ENCODE measurements around the gene PTPRT.

The PTPRT gene

GRCh38 chr20:42775866-42776265, 413.8 kb downstream of the PTPRT start:
- DNase-seq = no peak

- no peak for DNase-seq
Observed at GRCh38 chr20:42775037-42775436, 414.7 kb downstream of the PTPRT start.

DNA sequence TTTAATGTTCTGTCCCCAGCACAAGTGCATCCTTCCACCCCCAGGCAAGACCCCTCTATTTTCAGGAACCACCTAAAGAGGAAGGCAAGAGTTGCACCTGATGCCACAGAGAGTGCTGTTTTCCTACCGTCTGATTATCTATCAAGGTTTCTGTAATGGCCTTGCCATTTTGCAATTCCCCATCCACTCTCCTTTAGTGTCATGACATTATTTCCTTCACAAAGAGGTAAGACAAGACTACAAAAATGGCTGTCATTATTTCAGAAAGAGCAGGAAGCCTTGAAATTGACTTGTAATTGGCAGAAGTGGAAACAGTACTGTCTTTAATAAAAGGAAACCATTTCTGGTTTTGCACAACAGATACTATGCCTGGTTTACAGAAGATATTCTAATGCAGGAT, 426.7 kb downstream of the PTPRT start:
- DNase-seq = no peak

DNA sequence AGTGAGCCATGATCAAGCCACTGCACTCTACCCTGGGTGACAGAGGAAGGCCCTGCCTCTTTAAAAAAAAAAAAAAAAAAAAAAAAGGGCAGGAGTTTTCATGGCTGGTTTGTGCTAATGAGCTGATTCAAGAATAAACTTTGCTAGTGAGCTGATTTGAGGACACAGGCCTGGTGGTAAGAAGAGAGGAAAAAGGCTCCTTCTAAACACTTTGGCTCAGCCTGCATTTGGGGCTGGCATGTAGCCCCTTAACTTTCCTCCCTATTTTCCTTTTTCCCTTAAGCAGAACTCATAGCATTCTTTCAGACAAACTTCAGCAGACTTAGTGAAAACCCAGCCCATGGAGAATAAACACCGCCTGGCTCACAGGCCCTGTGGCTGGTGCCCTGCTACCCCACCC, 432.7 kb downstream of the PTPRT start:
- no peak for DNase-seq

DNA sequence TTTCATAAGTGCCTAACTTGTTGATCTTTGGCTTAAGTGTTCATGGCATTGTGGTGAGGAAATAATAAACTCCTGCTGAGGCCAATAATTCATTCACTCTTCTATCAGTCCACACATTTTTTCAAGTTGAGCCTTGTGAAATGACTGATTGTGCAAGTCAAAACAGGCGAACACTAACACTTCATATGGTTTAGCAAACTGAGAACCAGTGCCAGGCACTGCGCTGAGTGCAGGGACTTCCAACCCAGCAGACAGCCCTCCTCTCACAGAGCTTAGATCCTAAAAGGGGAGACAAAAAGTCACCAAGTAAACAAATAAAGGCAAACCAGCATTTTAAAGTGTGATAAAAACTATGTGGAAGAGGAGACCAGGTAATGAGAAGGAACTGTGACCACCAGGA, 435.0 kb downstream of the PTPRT start:
- no peak for DNase-seq

DNA sequence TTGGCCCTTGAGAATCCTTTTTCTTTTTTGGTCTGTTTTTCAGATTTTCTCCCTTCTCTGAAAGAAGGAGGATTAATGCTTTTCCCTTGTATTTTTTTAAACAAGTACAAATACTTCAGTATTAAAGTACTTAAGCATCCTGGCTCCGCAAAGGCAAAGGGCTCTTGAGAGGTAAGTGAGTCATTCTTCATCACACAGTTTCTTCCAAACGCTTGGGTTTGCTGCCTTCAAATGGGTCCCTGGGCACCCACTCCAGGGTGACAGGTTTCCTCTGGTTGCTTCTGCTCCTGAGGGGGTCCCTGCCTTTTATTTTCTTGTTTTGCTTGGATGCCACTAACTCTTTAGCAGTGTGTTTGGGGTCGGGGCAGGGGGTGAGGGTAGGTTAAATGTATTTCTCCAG, 437.1 kb downstream of the PTPRT start:
- DNase-seq = no peak

DNA sequence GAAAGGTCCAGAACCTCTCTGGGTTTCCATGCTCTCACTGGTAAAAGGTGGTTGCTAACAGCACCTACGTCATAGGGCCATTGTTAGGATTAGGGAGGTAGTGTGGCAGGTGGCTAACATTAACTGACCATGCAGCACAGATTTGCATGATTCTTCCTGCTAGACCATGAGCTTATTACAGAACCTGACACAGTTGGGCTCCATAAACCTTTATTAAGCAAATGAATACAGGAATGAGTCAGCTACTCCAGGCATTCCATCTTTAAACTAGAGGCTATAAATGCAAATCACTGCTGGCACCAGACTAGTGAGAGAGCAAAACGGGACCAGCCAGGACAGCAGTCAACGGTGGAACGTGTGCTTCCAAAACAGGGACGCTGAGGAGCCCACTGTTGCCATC, 440.1 kb downstream of the PTPRT start:
- no peak for DNase-seq

- no peak for DNase-seq
Observed at GRCh38 chr20:42747765-42748411, 441.8 kb downstream of the PTPRT start.

- no peak for DNase-seq
Observed at GRCh38 chr20:42744756-42745465, 444.8 kb downstream of the PTPRT start.

DNA sequence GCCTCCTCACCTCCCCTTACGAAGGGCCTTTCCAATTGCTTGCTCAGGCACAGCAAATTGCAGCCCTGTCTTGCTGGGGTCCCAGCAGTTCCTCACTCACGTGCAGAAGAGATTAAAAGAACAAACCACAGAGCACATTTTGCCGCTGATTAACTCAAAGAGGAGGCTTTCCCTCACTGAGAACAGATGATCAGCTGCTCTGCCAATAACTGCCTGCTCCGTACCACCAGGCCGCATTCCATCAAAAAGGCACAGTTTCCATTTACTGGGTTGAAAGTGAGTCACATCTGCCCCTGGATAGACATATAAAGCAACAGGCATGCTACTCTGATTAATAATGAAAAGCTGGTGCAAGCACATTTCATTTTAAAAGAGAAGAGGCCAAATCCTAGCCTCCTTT, 446.8 kb downstream of the PTPRT start:
- DNase-seq = no peak

DNA sequence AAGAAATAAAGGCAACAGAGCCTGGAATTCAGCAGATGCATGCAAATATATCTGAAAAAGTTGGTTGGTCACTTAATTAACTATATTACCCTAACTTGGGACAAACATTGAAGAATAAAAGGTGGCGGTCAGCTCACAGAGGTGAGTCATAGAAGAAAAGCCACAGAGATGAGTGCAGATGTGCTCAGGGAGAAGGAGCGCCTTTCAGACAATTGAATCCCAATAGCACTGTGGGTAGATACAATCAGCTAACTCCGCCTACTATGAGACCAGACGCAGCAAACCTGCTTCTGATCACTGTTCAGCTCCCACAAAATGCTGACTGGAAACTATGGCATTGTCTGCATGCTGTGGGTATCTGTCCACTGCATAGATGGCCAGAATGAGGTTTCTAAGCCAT, 447.8 kb downstream of the PTPRT start:
- no peak for DNase-seq

DNA sequence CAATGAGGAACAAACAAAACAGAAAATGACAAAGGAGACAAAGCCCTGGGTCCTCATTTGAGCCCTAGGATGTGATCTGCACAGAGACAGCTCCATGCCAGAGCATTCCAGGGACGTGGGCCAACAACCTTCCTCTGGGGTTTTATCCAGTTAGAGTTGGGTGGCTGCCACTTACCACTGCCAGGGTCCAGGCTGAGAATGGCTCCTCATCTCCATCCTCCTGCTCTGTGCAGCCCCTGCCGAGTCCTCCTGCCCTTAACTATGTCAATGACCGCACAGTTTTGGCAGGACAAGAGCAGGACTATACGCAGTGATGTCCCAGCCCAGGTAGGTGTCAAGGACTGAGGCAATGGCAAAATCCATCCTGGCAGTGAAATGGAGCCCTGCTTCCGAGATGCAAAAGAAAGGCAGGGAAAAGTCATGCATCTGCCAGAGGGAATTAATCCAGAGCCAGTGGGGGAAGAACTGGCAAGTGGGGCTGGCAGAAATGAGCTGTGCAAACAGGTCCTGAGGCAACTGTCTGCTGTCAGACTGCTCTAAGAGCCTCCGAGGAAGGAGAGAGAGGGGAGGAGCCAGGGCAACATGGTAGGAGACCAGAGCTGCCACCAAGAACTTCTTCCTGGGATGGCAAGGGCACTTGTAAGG, 449.4 kb downstream of the PTPRT start:
- no peak for DNase-seq

GRCh38 chr20:42739683-42740082, 450.0 kb downstream of the PTPRT start:
- DNase-seq = no peak

- DNase-seq = no peak
Observed at GRCh38 chr20:42735539-42735938, 454.2 kb downstream of the PTPRT start.

DNA sequence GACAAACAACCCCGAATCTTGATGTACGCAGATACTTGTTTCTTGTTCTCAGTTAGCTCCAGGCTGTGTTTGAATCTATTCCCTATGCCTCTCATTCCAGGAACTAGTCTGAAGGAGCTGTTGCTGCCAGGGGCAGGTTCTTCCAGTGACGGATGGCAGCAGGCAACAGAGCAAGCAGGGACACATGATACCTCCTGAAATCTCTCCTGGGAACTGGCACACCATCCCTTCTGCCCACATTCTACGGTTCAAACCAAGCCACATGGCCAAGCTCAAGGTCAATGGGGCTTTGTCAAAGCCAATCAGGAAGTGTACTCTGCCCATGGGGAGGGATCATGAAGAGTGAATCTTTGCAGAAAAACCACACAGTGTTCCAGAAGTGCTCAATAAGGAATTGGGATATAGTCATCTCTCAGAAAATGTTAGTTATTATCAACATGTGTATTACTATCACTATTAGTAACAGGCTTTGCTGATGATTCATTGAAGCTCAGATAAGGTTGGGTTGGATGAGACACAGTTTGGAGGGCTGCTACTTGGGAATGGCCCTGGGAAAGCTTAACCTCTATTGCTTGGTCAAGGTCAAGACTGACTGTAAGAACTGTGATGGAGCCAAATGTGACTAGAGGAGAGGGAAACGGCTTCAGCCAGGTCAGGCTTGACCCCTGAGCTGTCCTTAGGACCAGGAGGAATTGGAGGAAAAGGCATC, 454.9 kb downstream of the PTPRT start:
- no peak for DNase-seq

GRCh38 chr20:42721923-42722322, 467.8 kb downstream of the PTPRT start:
- no peak for DNase-seq

- no peak for DNase-seq
Observed at GRCh38 chr20:42714298-42715141, 475.2 kb downstream of the PTPRT start.

GRCh38 chr20:42708266-42708665, 481.4 kb downstream of the PTPRT start:
- no peak for DNase-seq

- no peak for DNase-seq
Observed at GRCh38 chr20:42706759-42707158, 482.9 kb downstream of the PTPRT start.

DNA sequence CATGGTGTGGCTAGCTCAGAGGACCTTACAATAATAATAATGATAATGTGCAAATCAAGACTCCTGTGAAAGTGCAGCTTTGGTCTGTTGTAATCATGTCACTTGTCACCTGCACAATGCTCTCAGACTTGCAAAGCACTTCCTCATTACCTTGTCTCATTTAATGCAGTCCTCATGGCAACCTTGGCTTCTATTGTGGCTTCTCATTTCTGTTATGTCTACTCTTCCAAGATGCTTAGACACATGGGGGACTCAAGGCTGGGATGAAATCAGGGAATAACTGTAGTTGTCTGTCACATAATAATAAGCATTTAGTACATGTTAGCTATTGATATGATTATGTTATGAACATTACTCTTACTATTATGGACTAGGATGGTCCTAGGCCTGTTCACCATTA, 484.2 kb downstream of the PTPRT start:
- DNase-seq = no peak

GRCh38 chr20:42703744-42704143, 486.0 kb downstream of the PTPRT start:
- no peak for DNase-seq

DNA sequence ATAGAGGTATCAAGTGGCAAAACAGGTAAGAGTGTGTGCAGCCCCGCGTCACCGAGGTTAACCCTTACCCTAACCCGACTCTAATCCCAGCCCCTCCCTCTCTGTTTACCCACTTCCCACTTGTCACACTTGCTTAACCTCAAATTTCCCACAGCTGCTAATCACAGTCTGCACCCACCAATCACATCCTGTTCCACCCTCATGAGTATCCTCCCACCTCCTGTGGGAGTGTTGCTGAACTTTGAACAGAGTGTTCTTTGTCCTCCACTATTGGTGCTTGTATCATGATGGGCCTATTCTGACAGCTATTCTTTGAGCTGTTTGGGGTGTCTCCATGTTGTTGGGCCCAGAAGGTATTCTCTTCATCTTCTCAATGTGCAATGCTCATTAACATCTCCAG, 487.8 kb downstream of the PTPRT start:
- no peak for DNase-seq

DNA sequence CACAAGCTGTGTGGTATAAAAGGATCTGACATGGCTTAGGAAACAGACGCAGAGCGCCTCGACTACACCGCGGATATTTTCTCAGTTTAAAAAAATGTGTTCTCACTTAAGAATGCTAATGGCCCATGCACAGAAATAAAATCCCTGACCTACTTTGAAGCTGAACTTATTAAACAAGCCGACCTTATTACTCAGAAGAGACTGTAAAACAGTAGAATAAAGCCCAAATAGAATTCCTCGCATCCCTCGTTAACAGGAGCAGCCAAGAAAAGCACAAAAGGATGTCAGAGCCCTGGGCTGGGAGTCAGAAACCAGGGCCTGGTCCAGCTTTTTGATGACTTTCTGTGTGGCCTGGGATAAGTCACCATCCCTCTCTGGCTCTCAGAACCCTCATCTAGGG, 489.3 kb downstream of the PTPRT start:
- no peak for DNase-seq
